Measurements from ENCODE around the gene PRR20D.

PRR20D gene

DNA sequence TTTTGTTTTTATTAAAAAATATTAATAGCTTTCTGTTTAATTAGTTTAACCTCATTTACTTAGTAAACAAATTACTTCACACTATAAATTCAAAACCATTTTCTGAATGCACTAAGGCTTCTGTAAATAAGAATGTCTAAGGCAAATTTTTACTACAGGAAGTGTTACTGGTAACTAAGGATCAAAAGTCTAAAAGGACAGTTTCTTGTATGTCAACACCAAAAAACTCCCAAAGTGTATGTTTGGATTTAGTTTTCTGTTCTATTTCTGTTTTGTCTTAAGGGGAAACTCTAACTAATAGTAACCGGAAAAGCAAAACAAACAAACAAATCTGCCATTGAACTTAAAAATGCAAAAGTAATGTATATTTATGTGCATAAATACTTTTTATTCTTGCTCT is 31.2 kb downstream of the PRR20D start:
- TF ChIP-seq ZFX (IDR thresholded peaks at IDR 0.05; ENCODE audit: borderline replicate concordance) = no peak
- TF ChIP-seq, protein P1, sequence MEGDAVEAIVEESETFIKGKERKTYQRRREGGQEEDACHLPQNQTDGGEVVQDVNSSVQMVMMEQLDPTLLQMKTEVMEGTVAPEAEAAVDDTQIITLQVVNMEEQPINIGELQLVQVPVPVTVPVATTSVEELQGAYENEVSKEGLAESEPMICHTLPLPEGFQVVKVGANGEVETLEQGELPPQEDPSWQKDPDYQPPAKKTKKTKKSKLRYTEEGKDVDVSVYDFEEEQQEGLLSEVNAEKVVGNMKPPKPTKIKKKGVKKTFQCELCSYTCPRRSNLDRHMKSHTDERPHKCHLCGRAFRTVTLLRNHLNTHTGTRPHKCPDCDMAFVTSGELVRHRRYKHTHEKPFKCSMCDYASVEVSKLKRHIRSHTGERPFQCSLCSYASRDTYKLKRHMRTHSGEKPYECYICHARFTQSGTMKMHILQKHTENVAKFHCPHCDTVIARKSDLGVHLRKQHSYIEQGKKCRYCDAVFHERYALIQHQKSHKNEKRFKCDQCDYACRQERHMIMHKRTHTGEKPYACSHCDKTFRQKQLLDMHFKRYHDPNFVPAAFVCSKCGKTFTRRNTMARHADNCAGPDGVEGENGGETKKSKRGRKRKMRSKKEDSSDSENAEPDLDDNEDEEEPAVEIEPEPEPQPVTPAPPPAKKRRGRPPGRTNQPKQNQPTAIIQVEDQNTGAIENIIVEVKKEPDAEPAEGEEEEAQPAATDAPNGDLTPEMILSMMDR (IDR thresholded peaks at IDR 0.05) = no peak
- no peak overlapping the region for H3K27ac ChIP-seq

DNA sequence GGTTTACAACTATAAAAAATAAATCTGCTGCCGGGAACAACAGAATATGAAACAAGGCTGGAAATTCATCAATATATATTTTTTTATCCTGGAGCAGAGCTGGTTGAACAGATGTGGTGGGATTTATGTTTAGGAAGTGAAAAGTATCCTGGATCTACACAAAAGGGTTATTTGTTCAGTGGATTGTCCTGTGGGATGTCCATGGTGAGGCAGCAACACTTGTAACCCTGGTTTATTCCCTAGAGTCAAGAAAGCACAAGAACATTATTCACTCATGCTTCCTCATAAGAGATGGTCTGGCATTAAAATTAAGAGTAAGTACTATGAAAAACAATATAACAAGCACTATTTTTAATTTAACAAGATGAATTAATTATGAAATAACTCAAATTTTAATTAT is 52.6 kb downstream of the PRR20D start:
- no peak overlapping the region for H3K27ac ChIP-seq
- TF ChIP-seq ZFX (IDR thresholded peaks at IDR 0.05; ENCODE audit: borderline replicate concordance) = no peak
- TF ChIP-seq, protein P1 (IDR thresholded peaks at IDR 0.05) = no peak

All from 22Rv1 (cell line).